Measurements from ENCODE around the gene RCHY1. TPM values are rescaled to one million over a fixed set of nuclear protein-coding genes. Genes with fewer than 3 reads are reported as not detected.

The RCHY1 gene
- total and polyA plus RNA-seq, 4 donors: 14.7 to 24.8 (median 18.0) TPM

- Histone ChIP-seq H3K27me3 (ENCODE audit: control insufficient read depth in 4 of 4, insufficient read depth in 4 of 4, low read length in 3 of 4) (no peaks in the 10 kb centered on the region), H3K27ac (ENCODE audit: low read depth in 1 of 2, low read length in 2 of 2) (no peak overlapping the region), H3K9ac (ENCODE audit: low read depth in 1 of 2, low read length in 2 of 2) (no peak overlapping the region), H3K36me3 (ENCODE audit: control insufficient read depth in 4 of 4, insufficient read depth in 3 of 4, low read depth in 1 of 4, low read length in 3 of 4) (peaks cover 0 to 8% (median 4%) of the 10 kb centered on the region in 4 donors), H3K4me3 (ENCODE audit: low read depth in 1 of 3, low read length in 3 of 3) (no peak overlapping the region), H3K9me3 (ENCODE audit: control insufficient read depth in 4 of 4, low read length in 3 of 4) (no peaks in the 10 kb centered on the region), H3K4me1 (ENCODE audit: control insufficient read depth in 4 of 4, insufficient read depth in 4 of 4, low read length in 3 of 4) (peaks cover 0 to 14% (median 5%) of the 10 kb centered on the region in 4 donors)
- TF ChIP-seq RAD21 (IDR thresholded peaks at IDR 0.05) (no peak), NR2F2 (IDR thresholded peaks at IDR 0.05) (no peak), SP1 (IDR thresholded peaks at IDR 0.05) (no peak), FOXA1 (IDR thresholded peaks at IDR 0.05) (no peak), EGR1 (IDR thresholded peaks at IDR 0.05; ENCODE audit: low read depth in 2 of 2) (no peak), FOXA2 (IDR thresholded peaks at IDR 0.05) (no peak), HNF4A (conservative IDR thresholded peaks at IDR 0.05) (no peak), HNF4G (IDR thresholded peaks at IDR 0.05) (no peak)
- TF ChIP-seq, protein P1, sequence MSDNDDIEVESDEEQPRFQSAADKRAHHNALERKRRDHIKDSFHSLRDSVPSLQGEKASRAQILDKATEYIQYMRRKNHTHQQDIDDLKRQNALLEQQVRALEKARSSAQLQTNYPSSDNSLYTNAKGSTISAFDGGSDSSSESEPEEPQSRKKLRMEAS (IDR thresholded peaks at IDR 0.05): no peak
- TF ChIP-seq, protein P2, sequence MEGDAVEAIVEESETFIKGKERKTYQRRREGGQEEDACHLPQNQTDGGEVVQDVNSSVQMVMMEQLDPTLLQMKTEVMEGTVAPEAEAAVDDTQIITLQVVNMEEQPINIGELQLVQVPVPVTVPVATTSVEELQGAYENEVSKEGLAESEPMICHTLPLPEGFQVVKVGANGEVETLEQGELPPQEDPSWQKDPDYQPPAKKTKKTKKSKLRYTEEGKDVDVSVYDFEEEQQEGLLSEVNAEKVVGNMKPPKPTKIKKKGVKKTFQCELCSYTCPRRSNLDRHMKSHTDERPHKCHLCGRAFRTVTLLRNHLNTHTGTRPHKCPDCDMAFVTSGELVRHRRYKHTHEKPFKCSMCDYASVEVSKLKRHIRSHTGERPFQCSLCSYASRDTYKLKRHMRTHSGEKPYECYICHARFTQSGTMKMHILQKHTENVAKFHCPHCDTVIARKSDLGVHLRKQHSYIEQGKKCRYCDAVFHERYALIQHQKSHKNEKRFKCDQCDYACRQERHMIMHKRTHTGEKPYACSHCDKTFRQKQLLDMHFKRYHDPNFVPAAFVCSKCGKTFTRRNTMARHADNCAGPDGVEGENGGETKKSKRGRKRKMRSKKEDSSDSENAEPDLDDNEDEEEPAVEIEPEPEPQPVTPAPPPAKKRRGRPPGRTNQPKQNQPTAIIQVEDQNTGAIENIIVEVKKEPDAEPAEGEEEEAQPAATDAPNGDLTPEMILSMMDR (IDR thresholded peaks at IDR 0.05; ENCODE audit: low read depth, low read length, missing input control): no peak
- WGBS: 74% methylated on average over 2 of the region's 2 CpGs
- no peak for DNase-seq (ENCODE audit: low spot score)
These were observed 8.6 kb downstream of the RCHY1 start for GRCh38 chr4:75505630-75506029.

- no peaks in the 10 kb centered on the region for H3K9me3 ChIP-seq (ENCODE audit: control insufficient read depth in 4 of 4, low read length in 3 of 4)
- TF ChIP-seq ATF3 (IDR thresholded peaks at IDR 0.05): no peak
- peaks cover 2 to 17% (median 5%) of the 10 kb centered on the region in 4 donors for H3K36me3 ChIP-seq (ENCODE audit: control insufficient read depth in 4 of 4, insufficient read depth in 3 of 4, low read depth in 1 of 4, low read length in 3 of 4)
- H3K27ac ChIP-seq (ENCODE audit: low read depth in 1 of 2, low read length in 2 of 2): no peak overlapping the region
- H3K4me3 ChIP-seq (ENCODE audit: low read depth in 1 of 3, low read length in 3 of 3): no peak overlapping the region
- WGBS: 95% methylated on average over 2 of the region's 2 CpGs
- H3K27me3 ChIP-seq (ENCODE audit: control insufficient read depth in 4 of 4, insufficient read depth in 4 of 4, low read length in 3 of 4): no peaks in the 10 kb centered on the region
- no peak overlapping the region for H3K9ac ChIP-seq (ENCODE audit: low read depth in 1 of 2, low read length in 2 of 2)
- H3K4me1 ChIP-seq (ENCODE audit: control insufficient read depth in 4 of 4, insufficient read depth in 4 of 4, low read length in 3 of 4): peaks cover 0 to 14% (median 5%) of the 10 kb centered on the region in 4 donors
- DNase-seq (ENCODE audit: low spot score): no peak
These were observed 11.5 kb downstream of the RCHY1 start for GRCh38 chr4:75502671-75503070.

GRCh38 chr4:75499900-75500299, 14.3 kb downstream of the RCHY1 start:
- Histone ChIP-seq H3K4me1 (ENCODE audit: control insufficient read depth in 4 of 4, insufficient read depth in 4 of 4, low read length in 3 of 4) (peaks cover 0 to 9% (median 1%) of the 10 kb centered on the region in 4 donors), H3K9me3 (ENCODE audit: control insufficient read depth in 4 of 4, low read length in 3 of 4) (no peaks in the 10 kb centered on the region), H3K36me3 (ENCODE audit: control insufficient read depth in 4 of 4, insufficient read depth in 3 of 4, low read depth in 1 of 4, low read length in 3 of 4) (peaks cover 4 to 12% (median 7%) of the 10 kb centered on the region in 4 donors), H3K27ac (ENCODE audit: low read depth in 1 of 2, low read length in 2 of 2) (no peak overlapping the region), H3K9ac (ENCODE audit: low read depth in 1 of 2, low read length in 2 of 2) (no peak overlapping the region), H3K4me3 (ENCODE audit: low read depth in 1 of 3, low read length in 3 of 3) (no peak overlapping the region), H3K27me3 (ENCODE audit: control insufficient read depth in 4 of 4, insufficient read depth in 4 of 4, low read length in 3 of 4) (no peaks in the 10 kb centered on the region)
- no peak for DNase-seq (ENCODE audit: low spot score)
- TF ChIP-seq, protein P1 (IDR thresholded peaks at IDR 0.05): no peak
- WGBS: 97% methylated on average over 2 of the region's 2 CpGs

DNA sequence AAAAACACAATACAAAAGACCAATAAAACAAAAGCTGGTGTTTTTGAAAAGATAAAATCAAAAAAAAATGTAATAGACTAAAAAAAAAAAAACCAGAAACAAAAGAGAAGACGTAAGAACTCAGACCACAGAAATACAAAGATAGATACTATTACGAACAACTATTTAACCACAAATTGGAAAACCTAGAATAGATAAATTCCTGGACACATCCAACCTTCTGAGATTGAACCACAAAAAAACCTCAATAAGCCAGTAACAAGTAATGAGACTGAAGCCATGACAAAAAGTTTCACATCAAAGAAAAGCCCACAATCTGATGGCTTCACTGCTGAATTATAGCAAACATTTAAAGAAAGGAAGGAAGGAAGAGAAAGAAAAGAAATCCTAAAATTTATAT, 16.2 kb downstream of the RCHY1 start:
- TF ChIP-seq REST (IDR thresholded peaks at IDR 0.05): no peak
- TF ChIP-seq, protein P1 (IDR thresholded peaks at IDR 0.05): no peak
- no peak for TF ChIP-seq JUND (IDR thresholded peaks at IDR 0.05)
- peaks cover 4 to 10% (median 7%) of the 10 kb centered on the region in 4 donors for H3K36me3 ChIP-seq (ENCODE audit: control insufficient read depth in 4 of 4, insufficient read depth in 3 of 4, low read depth in 1 of 4, low read length in 3 of 4)
- 94% methylated on average over 2 of the region's 2 CpGs for WGBS
- H3K27ac ChIP-seq (ENCODE audit: low read depth in 1 of 2, low read length in 2 of 2): no peak overlapping the region
- H3K9ac ChIP-seq (ENCODE audit: low read depth in 1 of 2, low read length in 2 of 2): no peak overlapping the region
- H3K4me1 ChIP-seq (ENCODE audit: control insufficient read depth in 4 of 4, insufficient read depth in 4 of 4, low read length in 3 of 4): peaks cover 0 to 3% (median under 1%) of the 10 kb centered on the region in 4 donors
- DNase-seq (ENCODE audit: low spot score): no peak
- no peak overlapping the region for H3K4me3 ChIP-seq (ENCODE audit: low read depth in 1 of 3, low read length in 3 of 3)
- H3K9me3 ChIP-seq (ENCODE audit: control insufficient read depth in 4 of 4, low read length in 3 of 4): no peaks in the 10 kb centered on the region
- H3K27me3 ChIP-seq (ENCODE audit: control insufficient read depth in 4 of 4, insufficient read depth in 4 of 4, low read length in 3 of 4): no peaks in the 10 kb centered on the region
